ENCODE results near the gene PIP5KL1.

DNA sequence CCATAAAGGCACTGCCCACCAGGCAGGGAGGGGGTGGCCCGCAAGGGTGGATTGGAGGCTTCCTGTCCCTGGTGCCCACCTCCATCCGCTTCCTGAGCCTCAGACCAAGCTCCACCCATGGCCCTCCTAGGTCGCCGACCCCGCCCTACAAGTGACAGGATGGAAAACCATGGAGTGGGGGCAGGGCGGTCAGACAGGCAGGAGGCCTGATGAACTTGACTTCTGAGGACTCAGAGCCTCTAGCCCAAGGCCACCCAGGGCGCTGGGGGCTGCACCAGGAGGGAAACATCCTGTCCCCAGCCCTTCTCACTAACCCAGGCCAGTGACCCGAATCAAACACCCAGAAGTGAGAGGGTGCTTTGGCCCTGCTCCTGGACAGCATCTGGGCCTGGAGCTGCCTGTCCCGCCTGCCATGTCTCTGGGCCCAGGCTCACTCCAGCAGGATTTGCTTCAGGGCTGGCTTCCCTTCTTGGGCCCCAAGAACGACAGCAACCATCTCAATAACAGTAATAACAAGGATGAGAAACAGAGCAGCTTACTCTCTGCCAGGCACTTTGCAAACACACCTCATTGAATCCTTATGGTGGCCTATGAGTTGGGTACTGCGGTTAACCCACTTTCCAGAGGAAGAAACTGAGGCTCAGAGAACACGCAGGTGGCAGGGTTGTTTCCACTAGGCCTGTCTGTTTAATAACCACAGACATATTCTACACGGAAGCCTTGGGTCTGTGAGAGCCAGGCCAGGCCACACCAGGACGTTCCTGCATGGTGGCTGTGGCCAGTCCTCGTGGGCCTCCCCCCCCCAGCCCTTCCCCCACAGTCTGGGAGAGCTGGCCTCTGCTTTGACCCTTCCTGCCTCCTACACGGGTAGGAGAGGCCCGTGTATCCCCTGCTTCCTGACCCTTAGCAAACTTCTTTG is 26.8 kb downstream of the PIP5KL1 start:
- TF ChIP-seq, protein P1, sequence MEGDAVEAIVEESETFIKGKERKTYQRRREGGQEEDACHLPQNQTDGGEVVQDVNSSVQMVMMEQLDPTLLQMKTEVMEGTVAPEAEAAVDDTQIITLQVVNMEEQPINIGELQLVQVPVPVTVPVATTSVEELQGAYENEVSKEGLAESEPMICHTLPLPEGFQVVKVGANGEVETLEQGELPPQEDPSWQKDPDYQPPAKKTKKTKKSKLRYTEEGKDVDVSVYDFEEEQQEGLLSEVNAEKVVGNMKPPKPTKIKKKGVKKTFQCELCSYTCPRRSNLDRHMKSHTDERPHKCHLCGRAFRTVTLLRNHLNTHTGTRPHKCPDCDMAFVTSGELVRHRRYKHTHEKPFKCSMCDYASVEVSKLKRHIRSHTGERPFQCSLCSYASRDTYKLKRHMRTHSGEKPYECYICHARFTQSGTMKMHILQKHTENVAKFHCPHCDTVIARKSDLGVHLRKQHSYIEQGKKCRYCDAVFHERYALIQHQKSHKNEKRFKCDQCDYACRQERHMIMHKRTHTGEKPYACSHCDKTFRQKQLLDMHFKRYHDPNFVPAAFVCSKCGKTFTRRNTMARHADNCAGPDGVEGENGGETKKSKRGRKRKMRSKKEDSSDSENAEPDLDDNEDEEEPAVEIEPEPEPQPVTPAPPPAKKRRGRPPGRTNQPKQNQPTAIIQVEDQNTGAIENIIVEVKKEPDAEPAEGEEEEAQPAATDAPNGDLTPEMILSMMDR (IDR thresholded peaks at IDR 0.05; ENCODE audit: low read depth, low read length, poor library complexity, severe bottlenecking) = no peak
- no peak for TF ChIP-seq EZH2phosphoT487 (IDR thresholded peaks at IDR 0.05; ENCODE audit: borderline replicate concordance, low read length)
